HCT116 (cell line): ENCODE data around the gene ZXDC.

Experiments used
- EZH2phosphoT487 ChIP-seq: fragments of 200-600 bp; IDR thresholded peaks from 2 replicates; pipeline ENCODE4 v1.6.1; 2018; ENCODE audit warnings: antibody characterized with exemption, borderline replicate concordance
- TF ChIP-seq, protein P1 (sequence below), 3 experiments: fragments of 200-600 bp in 1 of 3; sonication (generic) in 1 of 3; IDR thresholded peaks in 2 of 3; conservative IDR thresholded peaks in 1 of 3; 2 replicates each; pipeline ENCODE4 v1.5.1; 2012 to 2017; ENCODE audit warnings: low read depth in 2 of 3, low read length in 2 of 3, antibody characterized with exemption in 1 of 3, borderline replicate concordance in 1 of 3, control low read depth in 1 of 3, mild to moderate bottlenecking in 1 of 3, mixed read lengths in 1 of 3, mixed run types in 1 of 3, moderate library complexity in 1 of 3; ENCODE audit not compliant: insufficient read depth in 1 of 3

GRCh38 chr3:126464997-126465396 is 10.7 kb downstream of the ZXDC start:
- TF ChIP-seq, protein P1, sequence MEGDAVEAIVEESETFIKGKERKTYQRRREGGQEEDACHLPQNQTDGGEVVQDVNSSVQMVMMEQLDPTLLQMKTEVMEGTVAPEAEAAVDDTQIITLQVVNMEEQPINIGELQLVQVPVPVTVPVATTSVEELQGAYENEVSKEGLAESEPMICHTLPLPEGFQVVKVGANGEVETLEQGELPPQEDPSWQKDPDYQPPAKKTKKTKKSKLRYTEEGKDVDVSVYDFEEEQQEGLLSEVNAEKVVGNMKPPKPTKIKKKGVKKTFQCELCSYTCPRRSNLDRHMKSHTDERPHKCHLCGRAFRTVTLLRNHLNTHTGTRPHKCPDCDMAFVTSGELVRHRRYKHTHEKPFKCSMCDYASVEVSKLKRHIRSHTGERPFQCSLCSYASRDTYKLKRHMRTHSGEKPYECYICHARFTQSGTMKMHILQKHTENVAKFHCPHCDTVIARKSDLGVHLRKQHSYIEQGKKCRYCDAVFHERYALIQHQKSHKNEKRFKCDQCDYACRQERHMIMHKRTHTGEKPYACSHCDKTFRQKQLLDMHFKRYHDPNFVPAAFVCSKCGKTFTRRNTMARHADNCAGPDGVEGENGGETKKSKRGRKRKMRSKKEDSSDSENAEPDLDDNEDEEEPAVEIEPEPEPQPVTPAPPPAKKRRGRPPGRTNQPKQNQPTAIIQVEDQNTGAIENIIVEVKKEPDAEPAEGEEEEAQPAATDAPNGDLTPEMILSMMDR (IDR thresholded peaks at IDR 0.05 in 2 of 3, conservative IDR thresholded peaks at IDR 0.05 in 1 of 3; ENCODE audit: borderline replicate concordance in 1 of 3, insufficient read depth in 1 of 3, low read depth in 2 of 3, low read length in 2 of 3), result no peak
- no peak for TF ChIP-seq EZH2phosphoT487
